HG03342 (cell line): ENCODE results near the gene ACTR1A.

Source experiments
- ATAC-seq: cut with Tn5 transposase; IDR thresholded peaks from one replicate; pipeline ENCODE4 v1.9.1; 2021; ENCODE audit warnings: mild to moderate bottlenecking, moderate library complexity; ENCODE audit not compliant: unreplicated experiment

The ACTR1A gene

GRCh38 chr10:102431452-102432124 is 70.9 kb downstream of the ACTR1A start:
- no peak for ATAC-seq

DNA sequence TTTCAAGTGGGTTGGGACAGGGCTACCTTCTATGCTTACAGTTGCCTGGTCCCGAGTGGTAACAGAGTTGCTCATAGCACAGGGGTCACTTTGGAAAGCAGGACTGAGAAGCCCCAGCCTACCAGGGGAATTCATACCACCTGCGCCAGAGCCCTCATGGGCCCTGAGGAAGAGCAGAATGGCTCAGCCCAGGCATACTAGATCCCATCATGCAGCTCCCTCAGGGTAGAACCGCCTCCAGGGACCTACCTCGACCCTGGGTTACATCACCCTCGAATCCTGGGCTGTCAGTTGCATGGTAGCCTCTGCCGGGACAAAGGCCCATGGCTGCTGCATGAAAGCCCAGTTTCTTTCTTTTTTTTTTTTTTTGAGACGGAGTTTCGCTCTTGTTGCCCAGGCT is 73.0 kb downstream of the ACTR1A start:
- no peak for ATAC-seq
